OCI-LY3 (cell line): ENCODE measurements around the gene ATP2B1.

Experiments used
- CTCF ChIP-seq: fragments of 200-600, 300-600 bp; sonication (generic); IDR thresholded peaks from 2 replicates; pipeline ENCODE4 v1.5.1; 2014; ENCODE audit warnings: antibody characterized with exemption, low read length, low read depth
- EZH2phosphoT487 ChIP-seq: fragments of 200-600 bp; shearing (Covaris generic); IDR thresholded peaks from 2 replicates; pipeline ENCODE4 v1.6.1; 2018; ENCODE audit warnings: antibody characterized with exemption, mixed run types, low read depth

GRCh38 chr12:89576572-89577220 is 131.9 kb downstream of the ATP2B1 start:
- TF ChIP-seq CTCF (no peak), EZH2phosphoT487 (no peak)
